GM12864 (cell line): ENCODE data around the gene BORCS6.
A peak's percentile ranks its signal among the peaks of the same experiment; 100 is the strongest.

Source experiments
- DNase-seq: peaks from one replicate; pipeline ENCODE4 v3.0.0-alpha.2; 2011; ENCODE audit warnings: low read depth
- H3K4me3 ChIP-seq: 2 replicates; pipeline ENCODE4 v1.5.1; 2011; ENCODE audit warnings: mild to moderate bottlenecking, low read depth, low read length, control low read depth
- TF ChIP-seq, protein P1 (sequence below): IDR thresholded peaks from 2 replicates; pipeline ENCODE4 v1.5.1; 2011; ENCODE audit warnings: low read depth, mild to moderate bottlenecking, moderate library complexity, low read length, control low read depth, inconsistent platforms; ENCODE audit errors: missing control alignments

BORCS6 gene

DNA sequence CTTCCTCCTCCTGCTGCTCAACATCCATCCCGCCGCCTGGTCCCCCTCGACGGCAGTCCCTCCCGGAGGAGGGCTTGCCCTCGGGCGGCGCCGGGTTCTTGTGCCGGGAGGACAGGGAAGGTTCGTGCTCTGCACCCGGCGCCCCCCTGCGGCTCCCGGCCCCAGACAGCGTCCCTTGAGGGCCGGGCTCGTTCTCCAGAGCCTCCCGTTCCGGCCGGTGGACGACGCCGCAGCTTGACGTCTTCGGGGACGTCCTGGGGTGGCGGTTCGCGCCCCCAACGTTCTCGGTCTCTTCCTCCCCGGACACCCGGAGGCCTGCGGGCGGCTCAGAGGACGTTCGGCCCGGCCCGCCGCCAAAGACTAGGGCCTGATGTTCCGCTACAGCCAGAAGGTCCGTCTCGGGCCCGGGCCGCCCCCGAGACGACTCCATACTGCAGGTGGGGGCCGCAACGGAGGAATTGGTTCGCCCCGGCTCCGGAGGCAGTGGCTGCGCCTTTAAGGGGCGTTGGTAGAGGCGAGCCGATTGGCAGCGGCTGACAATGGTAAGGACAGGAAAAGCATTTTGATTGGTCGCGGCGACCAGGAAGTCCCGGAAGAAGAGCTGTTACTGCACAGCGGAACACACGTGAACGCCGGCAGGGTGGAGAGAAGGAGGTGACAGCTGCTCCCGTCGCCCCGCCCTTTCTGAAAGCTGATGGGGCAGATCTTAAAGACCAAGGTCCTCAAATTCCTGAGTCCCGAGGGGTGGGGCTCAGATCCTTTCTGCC, at the start of gene BORCS6:
TSS of gene BORCS6 (minus strand) at position 470 of the 767 bp plus-strand sequence. CDS start at position 430, 40 bp downstream.
- peak within 1 kb of the TSS; percentile 84 for H3K4me3 ChIP-seq
- peak; percentile 97 for DNase-seq
- TF ChIP-seq, protein P1, sequence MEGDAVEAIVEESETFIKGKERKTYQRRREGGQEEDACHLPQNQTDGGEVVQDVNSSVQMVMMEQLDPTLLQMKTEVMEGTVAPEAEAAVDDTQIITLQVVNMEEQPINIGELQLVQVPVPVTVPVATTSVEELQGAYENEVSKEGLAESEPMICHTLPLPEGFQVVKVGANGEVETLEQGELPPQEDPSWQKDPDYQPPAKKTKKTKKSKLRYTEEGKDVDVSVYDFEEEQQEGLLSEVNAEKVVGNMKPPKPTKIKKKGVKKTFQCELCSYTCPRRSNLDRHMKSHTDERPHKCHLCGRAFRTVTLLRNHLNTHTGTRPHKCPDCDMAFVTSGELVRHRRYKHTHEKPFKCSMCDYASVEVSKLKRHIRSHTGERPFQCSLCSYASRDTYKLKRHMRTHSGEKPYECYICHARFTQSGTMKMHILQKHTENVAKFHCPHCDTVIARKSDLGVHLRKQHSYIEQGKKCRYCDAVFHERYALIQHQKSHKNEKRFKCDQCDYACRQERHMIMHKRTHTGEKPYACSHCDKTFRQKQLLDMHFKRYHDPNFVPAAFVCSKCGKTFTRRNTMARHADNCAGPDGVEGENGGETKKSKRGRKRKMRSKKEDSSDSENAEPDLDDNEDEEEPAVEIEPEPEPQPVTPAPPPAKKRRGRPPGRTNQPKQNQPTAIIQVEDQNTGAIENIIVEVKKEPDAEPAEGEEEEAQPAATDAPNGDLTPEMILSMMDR = peak; percentile 6

DNA sequence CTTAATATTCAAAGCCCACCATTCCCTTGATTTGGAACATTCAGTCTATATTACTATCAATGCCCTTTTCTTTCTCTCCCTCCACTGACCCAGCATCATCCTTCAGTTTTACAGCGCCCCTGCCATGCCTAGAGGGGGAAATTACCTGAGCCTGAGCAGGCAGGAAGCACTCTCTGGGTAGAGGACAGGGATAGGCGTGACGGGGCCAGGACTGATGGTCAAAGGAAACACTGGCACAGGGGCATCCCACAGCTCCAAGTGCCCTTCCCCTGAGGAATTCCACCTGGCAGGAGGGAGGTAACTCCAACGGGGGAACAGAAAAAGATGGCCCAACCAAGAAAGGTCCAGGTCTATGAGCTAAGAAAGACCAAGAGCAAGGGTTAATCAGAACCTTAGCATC, 47.9 kb upstream of the BORCS6 start:
- no peak for DNase-seq
- no peak overlapping the region for H3K4me3 ChIP-seq
- TF ChIP-seq, protein P1 = no peak

DNA sequence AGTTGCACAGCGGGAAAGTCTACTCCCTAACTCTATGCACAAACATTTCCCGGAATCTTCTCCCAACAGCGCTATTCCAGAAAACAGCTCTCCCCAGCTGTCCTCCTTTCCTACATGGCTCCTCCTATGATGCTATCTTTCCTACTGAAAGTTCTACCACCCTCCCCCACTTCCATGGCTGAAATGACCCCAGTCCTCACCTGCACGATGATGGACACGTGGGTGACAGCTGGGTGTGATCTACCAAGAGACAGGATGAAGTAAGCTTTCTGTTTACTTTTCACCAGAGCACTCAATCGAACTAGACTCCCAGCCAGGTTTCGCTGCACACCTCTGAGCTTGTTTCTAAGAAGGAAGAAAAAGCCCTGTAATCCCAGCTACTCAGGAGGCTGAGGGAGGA, 47.2 kb upstream of the BORCS6 start:
- no peak overlapping the region for H3K4me3 ChIP-seq
- TF ChIP-seq, protein P1 = no peak
- DNase-seq = no peak

DNA sequence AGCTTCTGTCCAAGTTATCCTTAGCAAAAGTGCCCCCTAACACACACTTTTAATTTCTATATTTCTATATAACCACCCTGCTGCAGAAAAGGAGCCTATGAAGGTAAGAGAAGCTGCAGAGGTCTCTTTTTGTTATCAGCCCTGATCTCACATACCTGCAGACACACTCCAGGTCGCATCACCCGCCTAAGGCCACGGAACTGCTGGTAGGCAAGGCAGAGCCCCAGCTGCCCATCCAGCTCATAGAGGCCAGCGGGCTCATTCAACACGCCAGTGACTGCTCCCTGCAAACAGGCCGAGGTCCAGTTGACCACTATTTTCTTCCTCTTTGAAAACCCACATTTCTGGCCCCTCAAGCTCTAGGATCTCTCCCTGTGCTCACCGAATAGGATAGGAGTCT, 45.7 kb upstream of the BORCS6 start:
- no peak for DNase-seq
- no peak overlapping the region for H3K4me3 ChIP-seq
- TF ChIP-seq, protein P1 = no peak

DNA sequence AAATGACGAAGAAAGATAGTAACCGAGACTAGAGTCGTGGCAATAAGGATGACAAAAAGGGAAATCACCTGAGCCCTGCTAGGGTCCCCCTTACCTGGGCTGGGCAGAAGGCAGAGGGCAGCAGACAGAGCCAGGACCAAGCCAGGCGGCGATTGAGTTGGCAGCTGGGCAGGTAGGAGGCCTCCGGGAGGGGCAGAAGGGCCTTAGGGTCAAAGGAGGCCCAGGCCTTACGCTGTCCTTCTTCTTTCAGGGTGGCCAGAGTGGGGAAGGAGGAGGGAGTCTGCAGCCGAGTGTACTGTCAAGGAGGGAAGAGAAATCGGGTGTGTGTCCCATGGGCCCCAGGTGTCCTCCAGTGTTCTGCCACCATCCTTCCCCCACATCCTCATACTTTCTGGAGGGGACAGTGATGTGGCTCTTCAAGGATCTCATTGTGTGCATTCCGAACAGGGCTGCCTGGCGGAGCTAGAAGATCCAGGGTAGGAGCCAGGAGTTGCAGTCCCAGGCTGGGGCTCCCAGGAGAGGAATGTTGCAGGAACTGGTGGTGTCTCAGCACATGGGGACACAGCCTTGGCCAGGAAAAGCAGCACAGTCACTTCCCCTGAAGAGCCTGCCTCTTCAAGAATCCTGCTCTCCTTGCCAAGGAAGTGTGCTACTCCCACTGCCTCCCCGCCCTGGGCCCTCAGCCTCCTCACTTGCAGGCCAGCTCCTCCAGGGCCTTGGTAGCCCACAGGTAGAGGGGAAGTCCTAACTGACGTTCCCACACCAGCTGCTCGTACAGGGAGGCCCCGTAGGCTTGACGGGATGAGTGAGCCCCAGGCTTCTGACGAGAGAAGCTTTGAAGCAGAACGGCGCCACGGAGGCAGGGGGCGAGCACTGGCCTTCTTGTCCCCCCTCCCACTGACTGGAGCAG, 44.6 kb upstream of the BORCS6 start:
- no peak for DNase-seq
- TF ChIP-seq, protein P1 = no peak
- no peak overlapping the region for H3K4me3 ChIP-seq

DNA sequence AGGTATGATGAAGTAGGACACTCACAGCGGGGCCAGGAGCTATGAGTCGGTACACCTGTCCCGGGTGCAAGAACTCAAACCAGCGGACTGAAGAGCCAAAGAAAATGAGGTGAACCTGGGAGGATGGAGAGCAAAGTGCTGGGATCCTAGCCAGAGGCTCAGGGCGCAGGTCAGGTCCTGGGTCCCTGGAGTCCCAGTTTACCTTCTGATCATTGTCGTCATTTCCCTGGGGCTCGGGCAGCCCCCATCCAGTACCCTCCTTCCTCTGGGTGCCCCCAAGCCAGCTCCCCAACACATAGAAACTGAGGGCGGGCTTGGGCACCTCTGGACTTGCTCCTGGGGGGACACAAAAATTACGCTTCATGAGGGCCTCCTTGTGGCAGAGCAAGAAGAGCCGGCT, 41.7 kb upstream of the BORCS6 start:
- TF ChIP-seq, protein P1 = no peak
- H3K4me3 ChIP-seq = no peak overlapping the region
- DNase-seq = no peak
